Transverse colon (tissue), 3 donors: ENCODE measurements around the gene SLC2A13.

Experiments used
- POLR2A ChIP-seq: fragments of 450-650 bp; IDR thresholded peaks from one replicate; pipeline ENCODE4 v1.6.1; 2016; ENCODE audit warnings: antibody characterized with exemption, mild to moderate bottlenecking, moderate library complexity
- TF ChIP-seq, protein P1 (sequence below), 5 experiments: fragments of 200-600 bp in 3 of 5; fragments of 450-650 bp in 2 of 5; sonication (generic) in 3 of 5; IDR thresholded peaks; 1 replicate in 2 of 5; 2 replicates in 3 of 5; pipeline ENCODE4 v1.5.1; 2016 to 2017; ENCODE audit warnings: antibody characterized with exemption in 5 of 5, inconsistent platforms in 3 of 5, mild to moderate bottlenecking in 2 of 5, moderate library complexity in 1 of 5

DNA sequence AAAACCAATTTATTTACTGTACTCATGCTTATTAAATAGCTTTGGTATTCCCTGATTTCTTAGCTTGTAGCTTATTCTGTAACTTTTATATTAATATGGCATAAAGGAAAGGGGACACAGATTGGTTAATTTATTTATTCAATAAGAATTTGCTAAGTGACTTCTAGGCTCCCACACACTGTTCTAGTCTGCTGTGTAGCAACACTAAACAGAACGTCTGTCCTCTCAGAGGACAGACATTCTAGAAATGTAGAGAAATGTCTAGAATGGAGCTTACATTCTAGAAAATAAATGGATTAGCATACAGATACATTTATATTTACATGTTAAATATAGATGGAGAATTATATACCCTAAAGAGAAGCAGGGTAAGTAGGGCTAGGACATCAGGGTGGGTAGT lies 301.4 kb downstream of the SLC2A13 start:
- TF ChIP-seq, protein P1, sequence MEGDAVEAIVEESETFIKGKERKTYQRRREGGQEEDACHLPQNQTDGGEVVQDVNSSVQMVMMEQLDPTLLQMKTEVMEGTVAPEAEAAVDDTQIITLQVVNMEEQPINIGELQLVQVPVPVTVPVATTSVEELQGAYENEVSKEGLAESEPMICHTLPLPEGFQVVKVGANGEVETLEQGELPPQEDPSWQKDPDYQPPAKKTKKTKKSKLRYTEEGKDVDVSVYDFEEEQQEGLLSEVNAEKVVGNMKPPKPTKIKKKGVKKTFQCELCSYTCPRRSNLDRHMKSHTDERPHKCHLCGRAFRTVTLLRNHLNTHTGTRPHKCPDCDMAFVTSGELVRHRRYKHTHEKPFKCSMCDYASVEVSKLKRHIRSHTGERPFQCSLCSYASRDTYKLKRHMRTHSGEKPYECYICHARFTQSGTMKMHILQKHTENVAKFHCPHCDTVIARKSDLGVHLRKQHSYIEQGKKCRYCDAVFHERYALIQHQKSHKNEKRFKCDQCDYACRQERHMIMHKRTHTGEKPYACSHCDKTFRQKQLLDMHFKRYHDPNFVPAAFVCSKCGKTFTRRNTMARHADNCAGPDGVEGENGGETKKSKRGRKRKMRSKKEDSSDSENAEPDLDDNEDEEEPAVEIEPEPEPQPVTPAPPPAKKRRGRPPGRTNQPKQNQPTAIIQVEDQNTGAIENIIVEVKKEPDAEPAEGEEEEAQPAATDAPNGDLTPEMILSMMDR (IDR thresholded peaks at IDR 0.05) = no peak
- TF ChIP-seq POLR2A = no peak
